ENCODE measurements around the gene RC3H2. TPM values are rescaled to one million over a fixed set of nuclear protein-coding genes. Genes with fewer than 3 reads are reported as not detected.

The RC3H2 gene
- polyA plus RNA-seq, 2 of the 4 experiments (the other 2 are of a cell fraction): 15.1 to 43.6 TPM

DNA sequence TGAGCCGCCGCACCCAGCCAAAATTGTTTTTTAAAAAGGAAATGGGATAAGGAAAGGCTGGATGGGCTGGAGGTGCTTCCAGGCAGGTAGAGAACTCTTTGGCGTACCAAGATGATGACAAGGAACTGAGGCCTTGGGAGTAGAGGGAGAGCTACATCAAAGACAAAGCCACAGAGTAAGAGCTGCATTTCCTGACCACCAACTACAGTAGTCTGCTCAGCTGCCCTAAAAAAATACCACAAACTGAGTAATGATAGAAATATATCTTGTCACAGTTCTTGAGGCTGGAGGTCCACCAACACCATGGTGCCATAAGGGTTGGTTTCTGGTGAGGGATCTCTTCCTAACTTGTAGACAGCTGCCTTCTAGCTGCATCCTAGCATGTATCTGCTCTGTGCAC lies 97.0 kb downstream of the RC3H2 start:
- no peak for TF ChIP-seq NFE2L2 (conservative IDR thresholded peaks at IDR 0.05; ENCODE audit: low read length)
- TF ChIP-seq TFCP2L1 (CRISPR knock-in tag; IDR thresholded peaks at IDR 0.05): no peak
- TF ChIP-seq CBX8 (IDR thresholded peaks at IDR 0.05): no peak
- no peak for TF ChIP-seq MYC (IDR thresholded peaks at IDR 0.05; ENCODE audit: borderline replicate concordance, low read length)
- no peak for TF ChIP-seq NR3C1 (IDR thresholded peaks at IDR 0.05)
- no peak for TF ChIP-seq POLR2AphosphoS2 (conservative IDR thresholded peaks at IDR 0.05; ENCODE audit: low read length)
- TF ChIP-seq POLR2A (IDR thresholded peaks at IDR 0.05; ENCODE audit: low read length): no peak
- no peak for TF ChIP-seq ATOH8 (CRISPR knock-in tag; IDR thresholded peaks at IDR 0.05; ENCODE audit: low read depth)
- TF ChIP-seq EHF (CRISPR knock-in tag; IDR thresholded peaks at IDR 0.05): no peak
- TF ChIP-seq SREBF2 (IDR thresholded peaks at IDR 0.05): no peak
- FAIRE-seq (no peak), DNase-seq (ENCODE audit: low read depth in 1 of 2, low spot score in 1 of 2) (no peak), ATAC-seq (no peak)
- no peak overlapping the region for H3K4me3 ChIP-seq
- ChIA-PET CTCF (interaction anchor here (0.7 to 9.8 kb wide), 13 partner anchors 8 to 1262 kb away, joined by 3 to 108 read pairs (median 8); no protein-coding TSS in a partner anchor), POLR2A (no interaction called here)
- H3K27ac ChIP-seq: no peak overlapping the region
- H3K4me2 ChIP-seq: no peak overlapping the region
- 0 out of 3 replicates have a peak, but pooled peaks cover 5% of the 10 kb centered on the region for H3K9me3 ChIP-seq
- 93% methylated on average over 3 of the region's 3 CpGs for WGBS (ENCODE audit: missing lambda C conversion rate)
- no peaks in the 10 kb centered on the region for H3K4me1 ChIP-seq

DNA sequence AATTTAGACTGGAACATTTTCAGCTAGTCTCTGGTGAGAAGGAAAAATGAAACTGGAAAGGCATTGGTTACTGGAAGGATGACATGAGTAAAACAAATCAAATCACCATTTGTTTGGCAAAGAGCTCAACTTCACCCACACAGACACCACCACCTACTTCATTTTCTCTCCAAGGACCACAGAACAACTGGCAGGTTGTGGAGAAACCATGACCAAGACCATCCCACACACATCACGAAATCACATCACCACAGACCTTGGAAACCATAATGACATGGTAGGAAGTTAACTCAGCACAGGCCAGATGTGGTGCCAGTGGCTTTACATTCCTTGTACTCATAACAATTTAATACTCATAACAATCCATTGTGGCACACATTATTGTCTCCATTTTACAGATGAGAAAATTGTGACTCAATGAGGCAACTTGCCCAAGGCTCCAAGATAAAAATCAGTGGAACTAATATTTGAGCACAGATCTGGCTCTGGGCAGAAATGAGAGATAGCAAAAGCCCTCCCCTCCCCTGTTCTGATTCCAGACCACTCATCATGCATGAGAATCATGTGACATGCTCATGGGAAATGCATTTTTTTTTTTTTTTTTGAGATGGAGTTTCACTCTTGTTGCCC lies 97.8 kb downstream of the RC3H2 start:
- ATAC-seq (no peak), DNase-seq (ENCODE audit: low read depth in 1 of 2, low spot score in 1 of 2) (no peak), FAIRE-seq (no peak)
- Histone ChIP-seq H3K9me3 (0 out of 3 replicates have a peak, but pooled peaks cover 5% of the 10 kb centered on the region), H3K4me3 (no peak overlapping the region), H3K27ac (no peak overlapping the region), H3K4me1 (no peaks in the 10 kb centered on the region), H3K4me2 (no peak overlapping the region)
- ChIA-PET POLR2A (no interaction called here), CTCF (interaction anchor here (0.7 to 9.8 kb wide), 8 partner anchors 9 to 709 kb away, joined by 3 to 108 read pairs (median 7); no protein-coding TSS in a partner anchor)
- 18% methylated on average over 1 of the region's 1 CpG for whole genome bisulfite sequencing (ENCODE audit: missing lambda C conversion rate)
- no peak for TF ChIP-seq MAFK (IDR thresholded peaks at IDR 0.05; ENCODE audit: partially characterized antibody)
- no peak for TF ChIP-seq MAX (IDR thresholded peaks at IDR 0.05)
- TF ChIP-seq, protein P1, sequence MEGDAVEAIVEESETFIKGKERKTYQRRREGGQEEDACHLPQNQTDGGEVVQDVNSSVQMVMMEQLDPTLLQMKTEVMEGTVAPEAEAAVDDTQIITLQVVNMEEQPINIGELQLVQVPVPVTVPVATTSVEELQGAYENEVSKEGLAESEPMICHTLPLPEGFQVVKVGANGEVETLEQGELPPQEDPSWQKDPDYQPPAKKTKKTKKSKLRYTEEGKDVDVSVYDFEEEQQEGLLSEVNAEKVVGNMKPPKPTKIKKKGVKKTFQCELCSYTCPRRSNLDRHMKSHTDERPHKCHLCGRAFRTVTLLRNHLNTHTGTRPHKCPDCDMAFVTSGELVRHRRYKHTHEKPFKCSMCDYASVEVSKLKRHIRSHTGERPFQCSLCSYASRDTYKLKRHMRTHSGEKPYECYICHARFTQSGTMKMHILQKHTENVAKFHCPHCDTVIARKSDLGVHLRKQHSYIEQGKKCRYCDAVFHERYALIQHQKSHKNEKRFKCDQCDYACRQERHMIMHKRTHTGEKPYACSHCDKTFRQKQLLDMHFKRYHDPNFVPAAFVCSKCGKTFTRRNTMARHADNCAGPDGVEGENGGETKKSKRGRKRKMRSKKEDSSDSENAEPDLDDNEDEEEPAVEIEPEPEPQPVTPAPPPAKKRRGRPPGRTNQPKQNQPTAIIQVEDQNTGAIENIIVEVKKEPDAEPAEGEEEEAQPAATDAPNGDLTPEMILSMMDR (IDR thresholded peaks at IDR 0.05): no peak
- TF ChIP-seq RNF2 (IDR thresholded peaks at IDR 0.05; ENCODE audit: borderline replicate concordance, low read depth): no peak
- TF ChIP-seq RFX5 (IDR thresholded peaks at IDR 0.05): no peak
- TF ChIP-seq ZNF302 (CRISPR knock-in tag; IDR thresholded peaks at IDR 0.05): no peak
- TF ChIP-seq KDM5A (IDR thresholded peaks at IDR 0.05): no peak
- TF ChIP-seq FOXS1 (CRISPR knock-in tag; IDR thresholded peaks at IDR 0.05): no peak
- no peak for TF ChIP-seq KDM1A (IDR thresholded peaks at IDR 0.05; ENCODE audit: low read depth)

DNA sequence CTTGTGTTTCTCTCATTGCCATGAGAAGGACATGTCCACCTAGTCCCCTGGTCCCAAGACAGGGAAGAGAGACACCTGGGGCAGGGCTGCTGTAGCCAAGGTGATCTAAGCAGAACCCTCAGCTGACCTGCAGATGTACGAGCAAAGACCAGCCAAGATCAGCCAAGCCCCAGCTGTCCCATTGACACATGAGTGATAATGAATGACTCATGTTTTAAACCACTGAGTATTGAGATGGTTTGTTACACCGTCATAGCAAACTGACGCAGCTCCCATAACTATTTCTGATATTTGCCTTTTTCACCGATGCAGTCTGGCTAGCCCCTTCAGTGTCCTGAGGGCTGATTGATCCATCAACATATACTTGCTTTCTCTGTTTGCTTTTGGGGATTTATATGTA lies 98.5 kb downstream of the RC3H2 start:
- Histone ChIP-seq H3K4me1 (no peaks in the 10 kb centered on the region), H3K4me3 (no peak overlapping the region), H3K9me3 (0 out of 3 replicates have a peak, but pooled peaks cover 5% of the 10 kb centered on the region), H3K4me2 (no peak overlapping the region), H3K27ac (no peak overlapping the region)
- DNase-seq (ENCODE audit: low read depth in 1 of 2, low spot score in 1 of 2) (no peak), ATAC-seq (no peak), FAIRE-seq (no peak)
- WGBS (ENCODE audit: missing lambda C conversion rate): 76% methylated on average over 4 of the region's 4 CpGs
- POLR2A ChIA-PET: no interaction called here
- TF ChIP-seq KDM5A (IDR thresholded peaks at IDR 0.05): no peak
- no peak for TF ChIP-seq FOSL2 (IDR thresholded peaks at IDR 0.05)
- TF ChIP-seq FOSL2 (CRISPR knock-in tag; IDR thresholded peaks at IDR 0.05): peak; percentile 36; the same call in 1 of the 2 replicates
- TF ChIP-seq FOXS1 (CRISPR knock-in tag; IDR thresholded peaks at IDR 0.05): no peak
- no peak for TF ChIP-seq CHD2 (IDR thresholded peaks at IDR 0.05; ENCODE audit: low read length, partially characterized antibody)
- TF ChIP-seq PBX3 (IDR thresholded peaks at IDR 0.05): no peak
- no peak for TF ChIP-seq RARB (CRISPR knock-in tag; IDR thresholded peaks at IDR 0.05)
- CTCF ChIA-PET: interaction anchor here (0.9 to 9.8 kb wide), 4 partner anchors 10 to 708 kb away, joined by 3 to 108 read pairs (median 29); no protein-coding TSS in a partner anchor
